SU-DHL-6 (cell line): ENCODE results near the gene DLG2.

ENCODE experiments used
- H2AFZ ChIP-seq: fragments of 200-600 bp; sonication (generic); 2 replicates; pipeline ENCODE4 v1.6.1; 2014; ENCODE audit warnings: low read depth, mild to moderate bottlenecking, moderate library complexity, mixed read lengths, antibody characterized with exemption, low read length; ENCODE audit not compliant: severe bottlenecking
- H3F3A ChIP-seq: fragments of 200-600 bp; shearing (Covaris generic); 2 replicates; pipeline ENCODE4 v1.6.0; 2016; ENCODE audit warnings: antibody characterized with exemption, mild to moderate bottlenecking; ENCODE audit not compliant: insufficient read depth
- H3K27ac ChIP-seq: fragments of 200-600 bp; sonication (generic); 2 replicates; pipeline ENCODE4 v1.5.1; 2016; ENCODE audit warnings: low read depth, mild to moderate bottlenecking, low read length, moderate library complexity, mixed read lengths
- H3K27me3 ChIP-seq: fragments of 200-600 bp; sonication (generic), shearing (Covaris generic); 2 replicates; pipeline ENCODE4 v1.6.0; 2014; ENCODE audit warnings: mild to moderate bottlenecking, low read length
- H3K36me3 ChIP-seq: fragments of 200-600 bp; sonication (generic); 2 replicates; pipeline ENCODE4 v1.6.1; 2014; ENCODE audit warnings: mild to moderate bottlenecking, low read length, mixed read lengths
- H3K4me2 ChIP-seq: fragments of 300-600, 200-600 bp; shearing (Covaris generic), sonication (generic); 2 replicates; pipeline ENCODE4 v1.6.0; 2014; ENCODE audit warnings: low read length, low read depth, mild to moderate bottlenecking; ENCODE audit not compliant: poor library complexity, severe bottlenecking
- H3K4me3 ChIP-seq: fragments of 200-600 bp; sonication (generic); 2 replicates; pipeline ENCODE4 v1.5.1; 2014; ENCODE audit warnings: antibody characterized with exemption, low read length, mild to moderate bottlenecking, mixed read lengths; ENCODE audit not compliant: insufficient read depth, poor library complexity, severe bottlenecking
- H3K79me2 ChIP-seq: fragments of 200-600 bp; sonication (generic); 2 replicates; pipeline ENCODE4 v1.6.1; 2014; ENCODE audit warnings: mild to moderate bottlenecking, low read length, moderate library complexity; ENCODE audit not compliant: insufficient read depth
- H3K9ac ChIP-seq: fragments of 200-600 bp; sonication (generic); 2 replicates; pipeline ENCODE4 v1.7.0; 2014; ENCODE audit warnings: mild to moderate bottlenecking, low read length
- H3K9me2 ChIP-seq: fragments of 200-600 bp; sonication (generic); replicated peaks from 2 replicates; pipeline ENCODE4 v1.6.1; 2014; ENCODE audit warnings: low read length; ENCODE audit not compliant: insufficient read depth
- H3K9me3 ChIP-seq: fragments of 200-600 bp; sonication (generic); 2 replicates; pipeline ENCODE4 v1.6.1; 2014; ENCODE audit warnings: low read length, mixed read lengths; ENCODE audit not compliant: insufficient read depth
- H4K20me1 ChIP-seq: fragments of 200-600 bp; sonication (generic); 2 replicates; pipeline ENCODE4 v1.6.1; 2014; ENCODE audit warnings: low read depth, mild to moderate bottlenecking, antibody characterized with exemption, low read length, moderate library complexity, mixed read lengths
- CTCF ChIP-seq: fragments of 200-600 bp; sonication (generic); IDR thresholded peaks from one replicate; pipeline ENCODE4 v1.5.1; 2017; ENCODE audit warnings: antibody characterized with exemption, mild to moderate bottlenecking, low read length, moderate library complexity; ENCODE audit not compliant: insufficient read depth, poor library complexity, severe bottlenecking
- EZH2phosphoT487 ChIP-seq: fragments of 200-600 bp; sonication (generic), shearing (Covaris generic); conservative IDR thresholded peaks from 2 replicates; pipeline ENCODE4 v1.6.1; 2018; ENCODE audit warnings: mild to moderate bottlenecking, antibody characterized with exemption, low read length, moderate library complexity, mixed read lengths

DLG2 gene

GRCh38 chr11:83543706-83544439, 2083.3 kb downstream of the DLG2 start:
- no peaks in the 10 kb centered on the region for H3K9me3 ChIP-seq
- H3K4me3 ChIP-seq = no peak overlapping the region
- TF ChIP-seq EZH2phosphoT487 = no peak
- TF ChIP-seq CTCF = no peak
- H3K27ac ChIP-seq = no peak overlapping the region
- H3K9me2 ChIP-seq = no peaks in the 10 kb centered on the region
- H3K79me2 ChIP-seq = no peaks in the 10 kb centered on the region
- no peaks in the 10 kb centered on the region for H3F3A ChIP-seq
- H3K27me3 ChIP-seq = no peaks in the 10 kb centered on the region
- no peaks in the 10 kb centered on the region for H3K36me3 ChIP-seq
- H4K20me1 ChIP-seq = no peaks in the 10 kb centered on the region
- no peak overlapping the region for H3K4me2 ChIP-seq
- H2AFZ ChIP-seq = no peak overlapping the region
- no peak overlapping the region for H3K9ac ChIP-seq

- Histone ChIP-seq H3F3A (no peaks in the 10 kb centered on the region), H3K9me2 (no peaks in the 10 kb centered on the region), H3K27me3 (no peaks in the 10 kb centered on the region), H3K4me3 (no peak overlapping the region), H3K27ac (no peak overlapping the region), H3K9me3 (no peaks in the 10 kb centered on the region), H2AFZ (no peak overlapping the region), H4K20me1 (no peaks in the 10 kb centered on the region), H3K4me2 (no peak overlapping the region), H3K36me3 (no peaks in the 10 kb centered on the region), H3K79me2 (no peaks in the 10 kb centered on the region), H3K9ac (no peak overlapping the region)
- no peak for TF ChIP-seq CTCF
- TF ChIP-seq EZH2phosphoT487 = no peak
These were observed 2084.3 kb downstream of the DLG2 start for GRCh38 chr11:83542861-83543260.

- no peak overlapping the region for H3K27ac ChIP-seq
- no peak overlapping the region for H3K9ac ChIP-seq
- H2AFZ ChIP-seq = no peak overlapping the region
- H3K36me3 ChIP-seq = no peaks in the 10 kb centered on the region
- no peaks in the 10 kb centered on the region for H4K20me1 ChIP-seq
- H3K9me2 ChIP-seq = no peaks in the 10 kb centered on the region
- no peaks in the 10 kb centered on the region for H3F3A ChIP-seq
- H3K9me3 ChIP-seq = no peaks in the 10 kb centered on the region
- TF ChIP-seq EZH2phosphoT487 (no peak), CTCF (no peak)
- no peak overlapping the region for H3K4me3 ChIP-seq
- H3K27me3 ChIP-seq = no peaks in the 10 kb centered on the region
- H3K79me2 ChIP-seq = no peaks in the 10 kb centered on the region
- no peak overlapping the region for H3K4me2 ChIP-seq
These were observed 2086.4 kb downstream of the DLG2 start for GRCh38 chr11:83540728-83541127.
